C4-2B (cell line): Measurements from ENCODE around the gene INTS6.

Source experiments
- CTCF ChIP-seq: fragments of 450-650 bp; conservative IDR thresholded peaks from 2 replicates; pipeline ENCODE4 v1.5.1; 2017; ENCODE audit warnings: mild to moderate bottlenecking
- ZFX ChIP-seq: fragments of 450-650 bp; IDR thresholded peaks from 2 replicates; pipeline ENCODE4 v1.6.1; 2017

GRCh38 chr13:51499841-51500240 is 47.0 kb upstream of the INTS6 start:
- TF ChIP-seq CTCF (no peak), ZFX (no peak)
